Esophagus mucosa (tissue), 1 donor: ENCODE data around the gene MGST3. TPM values are rescaled to one million over a fixed set of nuclear protein-coding genes. Genes with fewer than 3 reads are reported as not detected.
"Not testable (repeated sequence)": the region's sequence is repeated elsewhere in the genome, so short reads cannot be mapped to it uniquely, and the experiment has no call there.

Source experiments
- ATAC-seq: fragments of 200-7000 bp; cut with Tn5 transposase; one replicate; pipeline ENCODE4 v1.9.1; 2020
- total RNA-seq: library from RNA; stranded (reverse); gene quantifications from one replicate; pipeline ENCODE4 v1.2.4, GENCODE V29; 2023
- donor health status: DM: yes; HTN: yes; CAD: no.

MGST3 gene
- total RNA-seq, 1 donor from 2014 or later: 58.9 TPM

DNA sequence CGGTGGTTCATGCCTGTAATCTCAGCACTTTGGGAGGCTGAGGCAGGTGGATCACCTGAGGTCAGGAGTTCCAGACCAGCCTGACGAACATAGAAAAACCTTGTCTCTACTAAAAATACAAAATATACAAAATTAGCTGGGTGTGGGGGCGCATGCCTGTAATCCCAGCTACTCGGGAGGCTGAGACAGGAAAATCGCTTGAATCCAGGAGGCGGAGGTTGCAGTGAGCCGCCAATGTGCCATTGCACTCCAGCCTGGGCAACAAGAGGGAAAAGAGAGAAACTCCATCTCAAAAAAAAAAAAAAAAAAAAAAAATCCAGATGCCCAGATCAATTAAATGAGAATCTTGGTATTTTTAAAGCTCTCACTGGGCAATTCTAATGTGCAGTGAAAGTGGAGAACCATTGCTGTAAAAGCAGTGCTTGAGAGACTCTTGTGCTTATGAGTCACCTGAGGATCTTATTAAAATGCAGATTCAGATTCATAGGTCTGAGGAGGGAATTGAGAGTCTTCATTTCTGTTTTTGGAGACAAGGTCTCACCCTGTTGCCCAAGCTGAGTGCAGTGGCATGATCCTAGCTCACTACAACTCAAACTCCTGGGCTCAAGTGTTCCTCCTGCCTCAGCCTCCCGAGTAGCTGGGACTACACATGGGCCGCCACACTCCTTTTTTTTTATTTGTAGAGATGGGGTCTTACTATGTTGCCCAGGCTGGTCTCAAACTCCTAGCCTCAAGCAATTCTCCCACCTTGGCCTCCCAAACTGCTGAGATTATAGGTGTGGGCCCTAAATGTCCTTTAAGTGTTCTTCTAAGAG is 27.9 kb downstream of the MGST3 start:
- ATAC-seq: not testable (repeated sequence)

DNA sequence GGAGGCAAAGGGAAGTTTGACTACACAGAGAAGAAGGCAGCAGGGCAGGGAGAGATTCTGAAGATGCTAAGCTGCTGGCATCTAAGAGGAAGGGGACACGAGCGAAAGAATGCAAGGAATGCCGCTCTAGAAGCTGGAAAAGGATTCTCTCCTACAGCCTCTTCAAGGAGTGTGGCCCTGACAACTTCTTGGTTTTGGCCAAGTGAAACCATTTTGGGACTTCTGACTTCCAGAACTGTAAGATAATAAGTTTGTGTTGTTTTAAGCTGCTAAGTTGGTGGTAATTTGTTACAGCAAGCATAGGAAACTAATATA is 28.5 kb downstream of the MGST3 start:
- no peak for ATAC-seq

DNA sequence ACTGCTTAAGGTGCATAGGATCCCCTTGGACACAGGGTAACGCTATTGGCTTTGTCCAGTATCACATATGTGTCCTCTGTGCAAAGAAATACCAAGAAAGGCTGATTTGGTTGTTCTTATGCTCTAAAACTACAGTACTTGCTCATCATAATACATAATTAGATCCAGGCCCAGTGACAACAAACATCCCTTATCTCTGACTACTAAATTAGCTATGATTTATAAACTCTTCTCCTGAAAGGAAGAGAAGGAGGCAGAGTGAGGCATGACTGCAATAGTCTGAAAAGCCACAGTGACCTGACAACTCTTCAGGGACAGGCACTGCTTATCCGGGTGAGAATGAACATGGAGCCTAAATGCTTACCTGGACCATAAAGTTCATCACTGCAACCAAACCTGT is 30.7 kb downstream of the MGST3 start:
- ATAC-seq: no peak

DNA sequence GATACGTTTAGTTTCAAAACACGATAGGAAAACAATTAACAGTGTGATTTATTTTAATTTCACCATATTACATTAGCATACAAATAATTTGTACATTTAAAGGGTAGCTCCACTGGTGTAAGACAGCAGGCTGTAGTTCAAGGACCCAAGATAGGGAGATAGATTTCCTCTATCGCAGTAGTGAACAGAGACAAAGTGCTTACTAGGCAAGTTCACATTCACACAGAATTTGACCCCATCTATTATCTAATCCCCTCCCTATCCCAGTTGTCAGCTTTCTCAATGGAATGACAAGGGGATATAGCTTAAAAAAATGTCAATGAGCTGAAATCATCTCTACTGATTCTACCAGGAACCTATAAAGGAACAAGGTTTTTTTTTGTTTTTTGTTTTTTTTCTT is 31.2 kb downstream of the MGST3 start:
- no peak for ATAC-seq

DNA sequence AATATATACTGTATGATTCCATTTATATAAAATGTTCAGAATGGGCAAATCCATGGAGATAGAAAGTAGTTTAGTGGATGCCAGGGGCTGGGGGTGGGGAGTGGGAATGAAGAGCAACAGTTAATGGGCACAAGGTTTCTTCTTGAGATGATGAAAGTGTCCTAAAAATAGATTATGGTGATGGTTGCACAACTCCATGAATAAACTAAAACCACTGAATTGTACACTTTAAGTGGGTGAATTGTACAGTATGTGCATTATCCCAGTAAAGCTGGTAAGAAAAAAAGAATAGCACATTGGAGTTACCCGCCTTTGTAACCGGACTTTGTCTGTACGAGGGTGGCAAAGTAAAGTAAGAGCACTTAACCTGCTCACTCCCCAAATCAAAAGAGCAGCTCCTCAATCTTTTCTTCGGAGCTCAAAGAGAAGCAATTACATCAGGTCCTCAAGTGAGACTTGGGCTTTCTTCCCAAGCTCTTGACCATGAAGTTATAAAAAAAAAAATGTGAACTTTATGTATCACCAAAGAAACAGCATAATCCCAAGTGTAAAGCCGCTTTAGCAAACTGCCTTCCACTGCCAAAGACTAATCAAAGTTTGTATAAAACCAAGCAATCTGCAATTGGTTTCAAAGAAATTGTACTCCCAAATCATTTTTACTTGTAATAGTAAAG is 35.3 kb downstream of the MGST3 start:
- ATAC-seq: no peak

DNA sequence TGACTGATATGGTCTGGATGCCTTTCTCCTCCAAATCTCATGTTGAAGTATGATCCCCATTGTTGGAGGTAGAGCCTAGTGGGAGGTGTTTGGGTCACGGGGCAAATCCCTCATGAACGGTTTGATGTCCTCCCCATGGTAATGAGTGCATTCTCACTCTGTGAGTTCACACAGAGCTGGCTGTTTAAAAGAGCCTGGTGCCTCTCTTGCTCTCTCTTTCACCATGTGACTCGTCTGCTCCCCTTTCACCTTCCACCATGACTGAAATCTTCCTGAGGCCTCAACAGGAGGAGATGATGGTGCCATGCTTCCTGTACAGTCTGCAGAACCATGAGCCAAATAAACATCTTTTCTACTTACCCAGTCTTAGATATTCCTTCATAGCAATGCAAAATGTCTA is 37.1 kb downstream of the MGST3 start:
- no peak for ATAC-seq

DNA sequence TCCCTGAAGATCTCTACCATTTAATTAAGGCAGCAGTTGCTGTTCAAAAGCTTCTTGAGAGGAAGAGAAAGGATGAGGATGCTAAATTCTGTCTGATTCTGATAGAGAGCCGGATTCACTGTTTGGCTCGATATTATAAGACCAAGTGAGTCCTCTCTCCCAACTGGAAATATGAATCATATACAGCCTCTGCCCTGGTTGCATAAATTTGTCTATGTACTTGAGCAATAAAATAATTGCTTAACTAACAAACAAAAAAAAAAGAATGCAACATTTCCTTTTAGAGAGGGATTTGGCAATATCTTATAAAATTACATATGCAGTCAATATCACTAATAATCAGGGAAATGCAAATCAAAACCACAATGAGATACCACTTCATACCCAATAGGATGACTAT is 40.5 kb downstream of the MGST3 start:
- no peak for ATAC-seq

DNA sequence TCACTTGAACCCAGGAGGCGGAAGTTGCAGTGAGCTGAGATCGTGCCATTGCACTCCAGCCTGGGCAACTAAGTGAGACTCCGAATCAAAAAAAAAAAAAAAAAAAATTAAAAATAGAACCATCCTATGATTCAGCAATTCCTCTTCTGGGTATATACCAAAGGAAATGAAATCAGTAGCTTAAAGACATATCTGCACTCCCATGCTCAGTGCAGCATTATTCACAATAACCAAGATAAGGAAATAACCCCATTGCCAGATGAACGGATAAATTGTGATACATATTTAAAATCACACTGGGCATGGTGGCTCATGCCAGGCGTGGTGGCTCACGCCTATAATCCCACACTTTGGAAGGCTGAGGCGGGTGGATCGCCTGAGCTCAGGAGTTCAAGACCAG is 43.6 kb downstream of the MGST3 start:
- ATAC-seq: no peak

DNA sequence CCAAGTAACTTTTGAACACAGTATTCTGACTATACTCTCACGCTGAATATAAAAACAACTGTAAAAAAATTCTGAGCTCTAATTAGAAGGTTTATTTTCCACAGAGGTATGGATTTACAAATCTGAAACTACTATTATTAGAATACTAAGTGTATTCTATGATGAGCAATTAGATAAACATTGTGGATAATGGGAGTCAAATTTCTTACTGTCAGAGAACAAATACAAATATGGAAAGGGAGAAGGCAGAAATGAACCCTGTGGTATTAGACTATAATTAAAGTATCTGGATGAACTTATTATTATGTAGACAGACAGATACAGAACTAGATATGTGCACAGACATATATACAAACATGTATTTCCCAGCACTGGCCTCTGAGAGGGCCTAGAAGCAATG is 44.8 kb downstream of the MGST3 start:
- no peak for ATAC-seq

DNA sequence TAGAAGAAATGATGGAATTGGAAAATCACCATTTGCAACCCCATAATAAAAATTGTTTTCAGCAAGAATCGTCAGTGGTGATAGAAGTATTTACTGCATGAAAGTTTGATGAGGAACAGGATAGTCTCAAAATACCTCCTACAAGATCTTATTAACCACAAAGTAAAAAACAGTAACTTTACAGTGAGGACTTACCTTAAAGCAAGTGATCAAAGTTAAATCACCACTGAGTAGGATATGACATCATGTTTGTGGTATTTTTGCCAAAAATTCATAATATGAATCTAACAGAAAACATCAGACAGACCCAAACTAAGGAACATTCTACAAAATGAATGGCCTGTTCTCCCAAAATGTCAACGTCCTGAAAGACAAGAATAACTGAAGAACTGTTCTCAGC is 47.5 kb downstream of the MGST3 start:
- ATAC-seq: no peak

DNA sequence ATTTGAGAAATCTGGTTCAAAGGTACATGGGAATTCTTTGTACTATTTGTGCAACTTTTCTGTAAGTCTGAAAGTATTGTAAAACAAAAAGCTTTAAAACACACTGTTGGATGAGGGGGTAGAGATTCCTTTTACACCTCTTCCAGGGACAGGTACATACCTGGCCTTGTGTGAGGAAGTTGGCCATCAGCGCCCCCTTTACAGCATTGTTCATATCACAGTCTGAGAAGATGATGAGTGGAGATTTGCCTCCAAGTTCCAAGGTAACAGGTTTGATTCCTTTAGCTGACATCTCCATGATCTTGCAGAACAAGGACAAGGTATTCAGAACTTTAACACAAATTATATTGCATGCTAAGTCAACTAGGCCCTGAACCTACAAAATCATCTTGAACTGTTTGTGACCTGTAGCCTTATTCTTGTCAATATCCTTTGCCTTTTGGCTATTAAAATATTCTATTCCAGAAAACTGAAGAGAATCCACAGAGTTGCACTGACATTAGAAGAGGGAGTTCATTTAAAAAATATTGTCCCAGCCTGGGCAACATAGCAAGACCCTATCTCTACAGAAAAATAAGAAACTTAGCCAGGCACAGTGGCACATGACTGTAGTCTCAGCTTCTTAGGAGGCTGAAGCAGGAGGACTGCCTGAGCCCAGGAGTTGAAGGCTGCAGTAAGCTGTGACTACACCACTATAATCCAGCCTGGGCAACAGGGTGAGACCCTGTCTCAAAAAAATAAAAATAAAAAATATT is 48.4 kb downstream of the MGST3 start:
- ATAC-seq: no peak

DNA sequence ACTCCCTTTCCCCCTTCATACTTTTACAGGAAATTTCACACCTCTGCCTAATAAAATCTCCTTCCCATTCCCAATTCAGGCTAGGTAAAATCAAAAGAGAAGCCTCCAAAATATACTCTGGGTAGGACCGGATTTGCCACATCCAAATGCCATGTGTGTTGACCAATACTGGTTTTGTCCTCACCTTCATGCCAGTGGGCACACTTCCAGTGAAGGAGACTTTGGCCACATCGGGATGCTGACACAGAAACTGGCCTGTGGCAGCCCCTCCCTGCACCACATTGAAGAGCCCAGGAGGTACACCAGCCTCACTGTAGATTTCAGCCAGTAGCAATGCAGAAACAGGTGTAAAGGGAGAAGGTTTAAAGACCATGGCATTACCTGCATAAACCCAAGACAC is 49.3 kb downstream of the MGST3 start:
- no peak for ATAC-seq

DNA sequence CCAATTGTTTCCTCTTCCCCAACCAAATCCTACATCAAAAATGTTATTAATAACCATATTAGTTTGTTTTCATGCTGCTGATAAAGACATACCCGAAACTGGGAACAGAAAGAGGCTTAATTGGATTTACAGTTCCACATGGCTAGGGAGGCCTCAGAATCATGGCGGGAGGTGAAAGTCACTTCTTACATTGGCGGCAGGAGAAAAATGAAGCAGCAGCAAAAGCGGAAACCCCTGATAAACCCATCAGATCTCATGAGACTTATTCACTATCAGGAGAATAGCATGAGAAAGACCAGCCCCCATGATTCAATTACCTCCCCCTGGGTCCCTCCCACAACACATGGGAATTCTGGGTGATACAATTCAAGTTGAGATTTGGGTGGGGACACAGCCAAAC is 49.7 kb downstream of the MGST3 start:
- not testable (repeated sequence) for ATAC-seq

DNA sequence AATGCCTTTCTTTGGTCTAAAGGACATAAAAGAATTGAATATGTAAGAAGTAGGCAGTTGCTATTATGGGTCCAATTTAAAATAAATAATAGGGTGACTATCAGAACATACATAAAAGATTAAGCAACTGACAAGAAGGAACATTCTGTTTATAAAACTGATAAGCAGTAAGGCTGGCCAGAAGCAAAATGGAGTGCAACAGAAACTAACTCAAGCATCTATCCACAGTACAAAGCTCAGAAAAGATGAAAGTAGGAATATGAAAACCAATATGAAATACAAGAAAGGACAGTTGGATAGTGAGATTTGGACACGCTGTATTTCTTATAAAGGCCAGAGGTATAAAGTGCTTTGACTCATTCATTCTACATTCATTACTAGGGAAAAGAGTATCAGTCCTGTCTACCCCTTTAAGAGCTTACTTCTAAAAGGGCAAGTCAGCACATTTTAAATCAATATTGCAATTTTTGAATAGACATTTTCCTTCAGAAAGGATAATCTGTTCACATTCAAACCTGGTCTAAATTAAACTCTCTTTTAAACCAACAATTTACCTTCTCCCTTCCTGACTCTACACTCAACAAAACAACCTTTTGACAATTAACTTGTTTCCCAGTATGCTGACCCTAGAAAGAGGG is 52.9 kb downstream of the MGST3 start:
- ATAC-seq: no peak

DNA sequence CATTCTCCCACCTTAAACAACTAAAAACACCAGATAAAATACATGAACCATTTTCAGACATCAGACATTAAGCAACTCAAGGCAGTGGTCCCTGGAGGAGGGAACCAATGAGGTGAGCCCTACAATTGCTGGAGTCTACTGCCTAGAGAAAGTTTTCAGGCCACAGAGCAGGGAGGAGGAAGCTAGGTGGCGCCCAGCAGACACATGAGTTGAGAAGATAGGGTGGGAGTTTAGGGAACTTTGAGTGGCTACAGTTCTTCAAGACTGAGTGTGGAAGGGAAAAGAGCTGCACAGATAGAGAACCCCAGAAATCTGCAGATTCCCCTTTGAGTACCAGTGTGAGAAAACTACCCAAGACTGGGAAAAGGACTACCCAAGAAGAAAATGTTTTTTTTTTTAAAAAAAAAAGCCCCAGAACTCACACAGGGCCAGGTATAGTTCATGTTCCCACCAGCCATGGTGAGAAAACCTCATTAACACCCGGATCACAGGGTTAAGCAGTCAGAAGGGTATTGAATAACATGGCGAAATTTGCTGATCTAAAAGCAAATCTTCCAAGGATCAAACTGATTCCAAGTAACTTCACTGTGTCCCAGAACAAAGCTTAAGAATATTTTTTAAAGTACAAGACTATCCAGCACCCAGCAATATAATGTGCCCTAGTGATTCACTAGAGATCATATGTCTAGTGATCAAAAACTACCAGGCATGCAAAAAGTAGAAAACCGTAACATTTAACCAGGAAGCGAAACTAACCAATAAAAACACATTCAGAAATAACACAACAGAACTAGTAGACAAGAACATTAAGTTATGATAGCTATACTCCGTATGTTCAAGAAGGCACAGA is 55.3 kb downstream of the MGST3 start:
- ATAC-seq: no peak

DNA sequence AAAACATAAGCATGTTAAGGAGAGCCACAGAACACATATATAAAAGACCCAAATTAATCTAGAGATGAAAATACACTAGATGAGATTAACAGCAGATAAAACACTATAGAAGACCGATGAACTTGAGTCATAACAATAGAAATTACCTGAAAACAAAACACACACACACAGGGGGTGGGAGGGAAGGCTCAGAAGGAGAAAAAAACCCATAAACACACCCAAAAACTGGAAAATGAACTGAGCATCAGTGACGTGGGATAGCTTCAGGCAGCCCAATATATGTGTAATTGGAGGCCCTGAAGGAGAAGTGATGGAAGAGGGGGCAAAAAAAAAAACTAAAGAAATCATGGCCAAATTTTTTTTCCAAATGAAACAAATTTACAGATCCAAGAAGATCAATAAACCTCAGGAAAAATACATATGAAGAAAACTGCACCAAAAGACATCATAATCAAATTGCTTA is 56.0 kb downstream of the MGST3 start:
- no peak for ATAC-seq

DNA sequence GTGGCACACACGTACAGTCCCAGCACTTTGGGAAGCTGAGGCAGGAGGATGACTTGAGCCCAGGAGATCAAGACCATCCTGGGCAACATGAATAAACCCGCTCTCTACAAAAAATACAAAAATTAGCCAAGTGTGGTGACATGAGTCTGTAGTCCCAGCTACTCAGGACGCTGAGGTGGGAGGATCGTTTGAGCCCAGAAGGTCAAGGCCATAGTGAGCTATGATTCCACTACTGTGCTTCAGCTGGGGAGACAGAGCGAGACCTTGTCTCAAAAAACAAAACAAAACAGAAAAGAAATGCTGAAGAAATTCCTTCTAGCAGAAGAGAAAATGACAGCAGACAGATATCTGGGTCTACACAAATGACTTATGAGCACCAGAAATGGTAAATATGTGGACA is 57.0 kb downstream of the MGST3 start:
- ATAC-seq: no peak

DNA sequence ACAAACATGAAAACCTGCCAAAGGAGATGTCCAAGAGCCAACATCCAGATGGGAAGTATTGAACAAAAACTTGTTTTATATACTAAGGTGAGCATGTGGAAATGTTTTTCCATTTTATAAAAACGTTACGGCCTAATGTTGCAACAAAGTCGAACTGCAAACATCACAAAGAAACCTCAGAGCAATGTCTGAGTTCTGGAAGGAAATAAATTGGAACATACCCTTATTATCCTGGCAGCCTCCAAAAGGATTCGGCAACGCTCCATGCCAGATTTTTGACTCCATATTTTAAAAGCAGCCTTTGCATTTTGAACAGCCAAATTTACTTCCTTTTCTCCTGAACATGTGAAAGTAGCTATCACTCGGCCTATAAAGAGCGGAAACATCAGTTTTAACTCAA is 64.0 kb downstream of the MGST3 start:
- ATAC-seq: no peak

DNA sequence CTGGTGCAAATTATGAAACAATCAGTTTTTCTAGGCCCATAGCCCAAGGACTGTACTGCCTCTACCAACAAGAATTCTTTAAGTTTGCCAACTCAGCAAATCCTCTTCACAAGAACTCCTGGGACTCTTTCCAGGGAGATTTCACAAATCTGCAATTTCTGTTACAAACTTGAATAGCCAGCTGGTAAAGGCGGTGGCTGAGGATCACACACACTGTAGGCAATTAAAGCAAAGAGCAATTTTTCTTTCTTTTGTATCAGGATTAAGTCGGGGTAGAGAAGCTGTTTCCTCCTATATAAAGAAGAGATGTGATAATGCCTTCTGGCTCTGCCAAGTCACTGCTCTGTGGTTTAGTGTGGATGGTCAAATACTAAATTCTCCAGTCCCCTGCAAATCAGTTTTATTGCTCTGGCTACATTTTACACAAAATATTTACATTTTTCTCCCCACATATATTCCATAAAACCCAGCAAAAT is 65.6 kb downstream of the MGST3 start:
- ATAC-seq: peak; percentile 87

DNA sequence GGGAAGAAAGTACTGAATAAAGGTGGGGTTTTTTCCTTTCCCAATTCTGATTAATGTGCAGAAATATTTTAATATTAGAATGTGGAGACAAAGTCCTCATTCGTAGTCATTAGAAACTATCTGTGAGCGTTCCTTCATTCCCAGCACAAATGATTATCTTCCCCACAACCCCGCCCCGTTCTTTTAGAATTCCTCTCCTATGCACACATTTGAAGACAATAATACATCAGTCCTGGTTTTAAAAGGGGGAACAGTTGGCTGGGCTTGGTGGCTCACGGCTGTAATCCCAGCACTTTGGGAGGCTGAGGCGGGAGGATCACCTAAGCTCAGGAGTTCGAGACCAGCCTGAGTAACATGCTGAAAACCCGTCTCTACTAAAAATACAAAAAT is 66.5 kb downstream of the MGST3 start:
- no peak for ATAC-seq

DNA sequence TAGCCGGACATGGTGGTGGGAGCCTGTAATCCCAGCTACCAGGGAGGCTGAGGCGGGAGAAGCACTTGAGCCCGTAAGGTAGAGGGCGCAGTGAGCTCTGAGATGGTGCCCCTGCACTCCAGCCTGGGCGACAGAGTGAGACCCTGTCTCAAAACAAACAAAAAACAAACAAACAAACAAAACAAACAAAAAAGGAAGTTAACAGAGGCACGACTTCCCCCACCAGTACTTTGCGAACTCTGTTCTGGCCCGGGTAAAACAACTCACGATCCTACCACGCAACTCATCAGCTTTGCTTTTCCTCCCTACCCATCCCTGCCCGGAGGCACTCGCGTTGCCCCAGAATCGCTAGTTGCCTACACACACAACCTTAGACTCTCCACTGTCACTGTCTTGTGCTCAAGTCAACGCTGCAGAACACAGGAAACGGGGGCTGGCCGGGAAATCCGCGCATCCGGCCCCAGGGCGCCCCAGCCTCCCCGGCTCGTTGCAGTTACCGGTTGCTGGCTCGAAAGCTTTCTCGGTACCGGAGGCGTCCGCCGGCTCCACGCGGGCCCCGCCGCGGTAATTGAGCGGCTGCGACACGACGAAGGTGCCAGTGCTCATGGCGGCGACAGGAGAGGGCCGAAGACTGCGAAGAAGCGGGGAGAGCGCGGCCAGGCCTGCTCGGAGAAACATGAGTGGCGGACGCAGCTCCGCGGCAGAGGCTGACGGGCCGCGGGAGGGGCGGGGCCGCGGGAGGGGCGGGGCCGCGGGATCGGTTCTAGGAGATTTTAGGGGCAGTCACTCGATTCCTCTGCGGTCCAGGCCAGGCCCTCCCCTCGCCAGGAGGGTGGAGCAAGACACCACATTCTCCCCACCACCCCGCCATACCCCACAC is 67.1 kb downstream of the MGST3 start, which contains the start of gene ALDH9A1:
ALDH9A1 (minus strand) TSS at position 682 of the 880 bp plus-strand sequence; CDS start at position 678, 4 bp downstream.
- ATAC-seq: peak; percentile 77
